HG03575 (cell line): ENCODE measurements around the gene BCAT1.

ENCODE experiments used
- ATAC-seq: cut with Tn5 transposase; IDR thresholded peaks from one replicate; pipeline ENCODE4 v1.9.1; 2021; ENCODE audit not compliant: unreplicated experiment, insufficient number of reproducible peaks, low FRiP score; ENCODE audit errors: extremely low read depth

BCAT1 gene

DNA sequence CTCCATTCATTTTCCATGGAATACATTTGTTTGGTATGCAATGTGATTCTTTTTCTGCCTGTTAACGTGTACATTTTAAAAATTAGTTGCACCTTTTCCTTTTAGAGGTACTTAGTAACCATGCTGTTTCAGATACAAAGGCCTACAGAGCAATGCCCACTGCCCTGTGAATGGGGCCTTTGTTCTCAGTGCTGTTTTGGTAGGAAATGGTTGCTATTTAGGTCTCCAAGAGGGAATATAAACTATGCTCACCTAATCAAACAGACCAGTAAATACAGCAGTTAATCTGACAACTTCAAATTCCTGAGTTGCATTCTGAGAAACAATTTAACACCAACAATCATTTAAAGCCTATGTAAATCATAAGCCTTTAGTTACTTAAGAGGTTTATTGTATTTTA is 188.7 kb downstream of the BCAT1 start:
- no peak for ATAC-seq
